SK-N-MC (cell line): ENCODE results near the gene MCOLN3.
A peak's percentile ranks its signal among the peaks of the same experiment; 100 is the strongest.

Source experiments
- DNase-seq: peaks from one replicate; pipeline ENCODE4 v3.0.0-alpha.2; 2011; ENCODE audit warnings: low read depth, low spot score
- H3K27ac ChIP-seq: fragments of 200-600 bp; sonication (generic); 2 replicates; pipeline ENCODE4 v1.5.1; 2016; ENCODE audit warnings: mixed run types
- H3K36me3 ChIP-seq: fragments of 200-600 bp; sonication (generic); 2 replicates; pipeline ENCODE4 v1.6.1; 2017; ENCODE audit warnings: antibody characterized with exemption, low read length, mixed read lengths; ENCODE audit not compliant: insufficient read depth
- H3K4me3 ChIP-seq: fragments of 200-600 bp; sonication (generic); 2 replicates; pipeline ENCODE4 v1.5.1; 2016
- H3K9ac ChIP-seq: fragments of 200-600 bp; sonication (generic); 2 replicates; pipeline ENCODE4 v1.8.0; 2017; ENCODE audit warnings: mixed run types, mixed read lengths; ENCODE audit not compliant: insufficient read length
- H3K9me3 ChIP-seq: fragments of 200-600 bp; sonication (generic); 2 replicates; pipeline ENCODE4 v1.6.1; 2017; ENCODE audit warnings: low read depth, mild to moderate bottlenecking, antibody characterized with exemption, low read length, moderate library complexity, mixed read lengths
- EZH2 ChIP-seq: fragments of 200-600 bp; sonication (generic); IDR thresholded peaks from one replicate; pipeline ENCODE4 v1.6.1; 2017; ENCODE audit warnings: antibody characterized with exemption
- FOXP2 ChIP-seq: optimal IDR thresholded peaks from 2 replicates; pipeline ENCODE3; 2011; ENCODE audit warnings: mild to moderate bottlenecking, moderate library complexity; ENCODE audit not compliant: insufficient read depth; ENCODE audit errors: extremely low read length, control extremely low read depth
- POLR2AphosphoS5 ChIP-seq: IDR thresholded peaks from 2 replicates; pipeline ENCODE4 v1.6.1; 2012; ENCODE audit warnings: mild to moderate bottlenecking, low read depth, low read length, borderline replicate concordance

Gene MCOLN3

GRCh38 chr1:85048296-85049064, at the start of gene MCOLN3:
TSS of gene MCOLN3 (minus strand) at chr1:85048500. CDS start at chr1:85045360, 3,140 bp downstream.
- Histone ChIP-seq H3K36me3 (no peaks in the 10 kb centered on the region), H3K9ac (no peak within 1 kb of the TSS), H3K9me3 (no peaks in the 10 kb centered on the region), H3K27ac (no peak within 1 kb of the TSS), H3K4me3 (peak within 1 kb of the TSS; percentile 75)
- DNase-seq = no peak
- no peak for TF ChIP-seq FOXP2
- TF ChIP-seq POLR2AphosphoS5 = no peak
- TF ChIP-seq EZH2 = no peak

- no peaks in the 10 kb centered on the region for H3K36me3 ChIP-seq
- H3K9ac ChIP-seq = no peak overlapping the region
- TF ChIP-seq EZH2 (no peak), POLR2AphosphoS5 (no peak), FOXP2 (no peak)
- no peak overlapping the region for H3K27ac ChIP-seq
- no peaks in the 10 kb centered on the region for H3K9me3 ChIP-seq
- no peak for DNase-seq
- H3K4me3 ChIP-seq = no peak overlapping the region
Observed at GRCh38 chr1:85093644-85094043, 45.3 kb upstream of the MCOLN3 start.

- Histone ChIP-seq H3K4me3 (peak overlapping the region; percentile 63), H3K27ac (no peak overlapping the region)
- no peak for TF ChIP-seq POLR2AphosphoS5
- TF ChIP-seq EZH2 = no peak
- no peak for TF ChIP-seq FOXP2
Observed at GRCh38 chr1:85091671-85092280, 43.5 kb upstream of the MCOLN3 start.

GRCh38 chr1:85090225-85090624, 41.9 kb upstream of the MCOLN3 start:
- Histone ChIP-seq H3K36me3 (no peaks in the 10 kb centered on the region), H3K4me3 (no peak overlapping the region), H3K27ac (no peak overlapping the region), H3K9me3 (no peaks in the 10 kb centered on the region), H3K9ac (no peak overlapping the region)
- TF ChIP-seq EZH2 (no peak), POLR2AphosphoS5 (no peak), FOXP2 (no peak)
- no peak for DNase-seq

More at GRCh38 chr1:85091671-85092280, 43.5 kb upstream of the MCOLN3 start:
- no peak overlapping the region for H3K9ac ChIP-seq
- no peaks in the 10 kb centered on the region for H3K36me3 ChIP-seq
- no peaks in the 10 kb centered on the region for H3K9me3 ChIP-seq
- DNase-seq = peak; percentile 34

- Histone ChIP-seq H3K27ac (no peak overlapping the region), H3K9me3 (no peaks in the 10 kb centered on the region), H3K9ac (no peak overlapping the region), H3K36me3 (no peaks in the 10 kb centered on the region), H3K4me3 (no peak overlapping the region)
- TF ChIP-seq POLR2AphosphoS5 = no peak
- no peak for TF ChIP-seq FOXP2
- no peak for TF ChIP-seq EZH2
- DNase-seq = no peak
Observed at GRCh38 chr1:85089203-85089602, 40.9 kb upstream of the MCOLN3 start.

- Histone ChIP-seq H3K36me3 (no peaks in the 10 kb centered on the region), H3K27ac (no peak overlapping the region), H3K4me3 (no peak overlapping the region), H3K9ac (no peak overlapping the region), H3K9me3 (no peaks in the 10 kb centered on the region)
- DNase-seq = no peak
- no peak for TF ChIP-seq FOXP2
- TF ChIP-seq POLR2AphosphoS5 = no peak
- TF ChIP-seq EZH2 = no peak
Observed at GRCh38 chr1:85088408-85088784, 40.1 kb upstream of the MCOLN3 start.

GRCh38 chr1:85087659-85088407, 39.5 kb upstream of the MCOLN3 start:
- no peak for TF ChIP-seq POLR2AphosphoS5
- TF ChIP-seq FOXP2 = no peak
- TF ChIP-seq EZH2 = no peak
- H3K9ac ChIP-seq = no peak overlapping the region
- H3K9me3 ChIP-seq = no peaks in the 10 kb centered on the region
- H3K36me3 ChIP-seq = no peaks in the 10 kb centered on the region
- no peak overlapping the region for H3K27ac ChIP-seq
- H3K4me3 ChIP-seq = no peak overlapping the region
- no peak for DNase-seq

- Histone ChIP-seq H3K27ac (no peak overlapping the region), H3K9ac (no peak overlapping the region), H3K4me3 (no peak overlapping the region), H3K9me3 (no peaks in the 10 kb centered on the region), H3K36me3 (no peaks in the 10 kb centered on the region)
- DNase-seq = no peak
- TF ChIP-seq FOXP2 (no peak), EZH2 (no peak), POLR2AphosphoS5 (no peak)
Observed at GRCh38 chr1:85085417-85085816, 37.1 kb upstream of the MCOLN3 start.
